Nephron progenitor cell (in vitro differentiated cells): Measurements from ENCODE around the gene NRXN2.
"Not testable (repeated sequence)": the region's sequence is repeated elsewhere in the genome, so short reads cannot be mapped to it uniquely, and the experiment has no call there.

Experiments
- DNase-seq: peaks from one replicate; pipeline ENCODE4 v3.0.0; 2021
- H3K27ac Mint-ChIP-seq: 2 replicates; pipeline ENCODE4 v1.8.0; 2021; ENCODE audit warnings: mild to moderate bottlenecking, moderate library complexity, mixed read lengths
- H3K27me3 Mint-ChIP-seq: 2 replicates; pipeline ENCODE4 v1.8.0; 2021; ENCODE audit warnings: mild to moderate bottlenecking, low read depth, mixed read lengths; ENCODE audit not compliant: poor library complexity
- H3K36me3 Mint-ChIP-seq: 2 replicates; pipeline ENCODE4 v1.8.0; 2021; ENCODE audit warnings: low read depth, mixed read lengths
- H3K4me1 Mint-ChIP-seq: 2 replicates; pipeline ENCODE4 v1.8.0; 2021; ENCODE audit warnings: mixed read lengths
- H3K4me3 Mint-ChIP-seq: 2 replicates; pipeline ENCODE4 v1.8.0; 2021; ENCODE audit warnings: mild to moderate bottlenecking, moderate library complexity, mixed read lengths
- H3K9me3 Mint-ChIP-seq: 2 replicates; pipeline ENCODE4 v1.8.0; 2021; ENCODE audit warnings: mild to moderate bottlenecking, moderate library complexity, mixed read lengths
- TF ChIP-seq, protein P1 (sequence below): fragments of 200-600 bp; sonication (generic); IDR thresholded peaks from 2 replicates; pipeline ENCODE4 v1.5.0; 2021; ENCODE audit warnings: antibody characterized with exemption

NRXN2 gene

DNA sequence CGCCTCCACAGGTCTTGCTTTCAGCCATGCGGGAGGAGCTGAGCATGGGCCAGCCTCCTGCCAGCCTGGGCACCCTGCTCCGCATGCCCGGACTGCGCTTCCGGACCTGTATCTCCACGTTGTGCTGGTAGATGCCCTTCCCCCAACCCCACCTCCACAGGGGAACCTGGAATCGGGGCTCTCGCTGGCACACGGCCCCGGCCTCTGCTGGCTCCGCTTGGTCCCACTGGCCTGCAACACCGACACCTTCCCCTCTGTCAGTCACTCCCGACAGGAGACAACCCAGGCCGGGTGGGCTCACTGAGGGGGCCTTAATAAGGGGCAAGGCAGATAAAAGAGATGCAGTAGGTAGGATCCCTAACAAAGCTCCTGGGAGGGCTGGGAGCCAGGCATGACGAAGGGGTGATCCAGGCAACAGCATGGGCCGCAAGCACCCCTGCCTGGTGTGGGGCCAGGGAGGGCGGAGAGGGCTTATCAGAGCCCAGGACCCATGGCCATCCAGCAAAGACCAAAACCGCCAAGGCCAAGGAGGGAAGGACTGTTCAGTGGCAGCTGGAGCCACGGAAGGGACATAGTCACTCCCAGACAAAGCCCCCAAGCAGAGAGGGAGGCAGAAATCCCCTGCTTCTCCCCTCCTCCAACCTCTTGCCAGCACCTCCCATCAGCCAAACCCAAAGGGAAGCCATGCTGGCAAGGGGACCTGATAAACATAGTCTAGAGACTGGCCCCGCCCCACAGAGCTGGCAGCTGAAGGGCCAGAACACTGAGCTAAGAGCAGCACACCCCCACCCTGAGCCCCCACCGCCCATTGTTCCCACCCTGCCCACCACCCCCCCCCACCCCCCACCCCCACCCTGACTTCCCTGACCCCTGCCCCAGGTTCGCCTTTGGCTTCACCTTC is 124.0 kb downstream of the NRXN2 start:
- Mint-ChIP-seq H3K27ac (no peak overlapping the region), H3K27me3 (peaks cover 6% of the 10 kb centered on the region), H3K4me3 (no peak overlapping the region), H3K36me3 (no peaks in the 10 kb centered on the region), H3K9me3 (no peaks in the 10 kb centered on the region), H3K4me1 (peaks cover 5% of the 10 kb centered on the region)
- TF ChIP-seq, protein P1, sequence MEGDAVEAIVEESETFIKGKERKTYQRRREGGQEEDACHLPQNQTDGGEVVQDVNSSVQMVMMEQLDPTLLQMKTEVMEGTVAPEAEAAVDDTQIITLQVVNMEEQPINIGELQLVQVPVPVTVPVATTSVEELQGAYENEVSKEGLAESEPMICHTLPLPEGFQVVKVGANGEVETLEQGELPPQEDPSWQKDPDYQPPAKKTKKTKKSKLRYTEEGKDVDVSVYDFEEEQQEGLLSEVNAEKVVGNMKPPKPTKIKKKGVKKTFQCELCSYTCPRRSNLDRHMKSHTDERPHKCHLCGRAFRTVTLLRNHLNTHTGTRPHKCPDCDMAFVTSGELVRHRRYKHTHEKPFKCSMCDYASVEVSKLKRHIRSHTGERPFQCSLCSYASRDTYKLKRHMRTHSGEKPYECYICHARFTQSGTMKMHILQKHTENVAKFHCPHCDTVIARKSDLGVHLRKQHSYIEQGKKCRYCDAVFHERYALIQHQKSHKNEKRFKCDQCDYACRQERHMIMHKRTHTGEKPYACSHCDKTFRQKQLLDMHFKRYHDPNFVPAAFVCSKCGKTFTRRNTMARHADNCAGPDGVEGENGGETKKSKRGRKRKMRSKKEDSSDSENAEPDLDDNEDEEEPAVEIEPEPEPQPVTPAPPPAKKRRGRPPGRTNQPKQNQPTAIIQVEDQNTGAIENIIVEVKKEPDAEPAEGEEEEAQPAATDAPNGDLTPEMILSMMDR = no peak
- DNase-seq = no peak

DNA sequence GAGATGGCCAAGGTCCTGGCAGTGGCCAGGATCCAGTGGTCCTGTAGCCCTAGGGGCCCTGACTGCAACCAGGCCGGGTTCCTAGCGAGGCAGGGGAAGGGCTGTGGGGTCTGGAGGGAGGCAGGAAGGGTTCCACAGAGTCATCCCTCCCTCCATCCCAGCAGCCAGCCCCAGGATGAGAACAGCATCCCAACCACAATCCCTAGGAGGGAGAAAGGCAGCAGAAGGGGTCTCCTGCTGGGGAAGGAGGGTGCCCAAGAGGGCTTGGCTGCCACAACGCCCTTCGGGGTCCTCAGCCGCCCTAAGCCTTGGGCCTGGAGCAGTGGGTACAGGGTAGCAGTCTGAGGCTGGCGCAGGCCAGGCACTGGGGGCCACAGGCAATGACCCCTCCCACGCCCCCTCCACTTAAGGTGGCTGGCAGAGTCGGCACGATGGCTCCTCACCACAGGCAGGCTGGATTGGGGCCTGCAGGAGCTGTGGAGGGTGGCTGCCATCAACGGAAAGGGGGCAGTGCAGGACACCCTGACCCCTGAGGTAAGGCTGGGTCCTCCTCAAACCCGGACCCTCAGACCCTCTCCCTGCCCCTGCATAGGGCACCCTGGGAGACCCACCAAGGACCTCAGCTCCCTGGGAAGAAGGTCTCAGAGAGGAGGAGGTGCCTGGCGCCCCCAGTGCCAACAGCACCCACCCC is 124.7 kb downstream of the NRXN2 start:
- Mint-ChIP-seq H3K36me3 (no peaks in the 10 kb centered on the region), H3K4me1 (peaks cover 5% of the 10 kb centered on the region), H3K9me3 (no peaks in the 10 kb centered on the region), H3K4me3 (no peak overlapping the region), H3K27ac (no peak overlapping the region), H3K27me3 (peaks cover 6% of the 10 kb centered on the region)
- TF ChIP-seq, protein P1 = no peak
- DNase-seq = no peak

DNA sequence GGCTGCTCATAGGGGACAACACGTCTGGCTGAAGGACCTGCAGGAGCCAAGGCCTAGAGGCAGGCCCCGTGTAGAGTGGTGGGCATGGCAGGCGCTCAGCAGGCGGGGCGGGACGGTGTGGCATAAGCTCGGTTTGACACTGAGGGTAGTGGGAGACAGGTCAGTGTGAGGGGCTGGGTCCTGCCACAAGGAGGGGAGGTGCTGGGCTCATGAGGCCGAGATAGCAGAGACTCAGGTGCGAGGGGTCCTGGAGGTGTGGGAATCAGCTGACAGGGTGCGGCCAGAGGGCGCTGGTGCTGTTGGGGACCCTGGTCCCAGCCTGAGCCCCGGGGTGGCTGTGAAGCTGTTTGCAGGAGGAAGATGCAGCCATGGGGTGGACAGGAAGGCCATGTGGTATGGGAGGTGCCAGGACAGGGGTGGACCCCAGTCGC is 125.3 kb downstream of the NRXN2 start:
- Mint-ChIP-seq H3K27me3 (peaks cover 6% of the 10 kb centered on the region), H3K4me3 (no peak overlapping the region), H3K9me3 (no peaks in the 10 kb centered on the region), H3K4me1 (peaks cover 5% of the 10 kb centered on the region), H3K36me3 (no peaks in the 10 kb centered on the region), H3K27ac (no peak overlapping the region)
- TF ChIP-seq, protein P1 = no peak
- no peak for DNase-seq

DNA sequence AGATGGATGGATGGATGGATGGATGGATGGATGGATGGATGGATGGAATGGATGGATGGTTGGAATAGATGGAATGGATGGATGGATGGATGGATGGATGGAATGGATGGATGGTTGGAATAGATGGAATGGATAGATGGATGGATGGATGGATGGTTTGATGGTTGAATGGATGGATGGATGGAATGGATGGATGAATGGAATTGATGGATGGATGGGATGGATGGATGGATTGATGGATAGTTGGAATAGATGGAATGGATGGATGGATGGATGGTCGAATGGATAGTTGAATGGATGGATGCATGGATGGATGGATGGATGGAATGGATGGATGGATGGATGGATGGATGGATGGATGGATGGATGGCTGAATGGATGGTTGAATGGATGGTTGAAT is 127.1 kb downstream of the NRXN2 start:
- not testable (repeated sequence) for H3K4me1 Mint-ChIP-seq, H3K27me3 Mint-ChIP-seq, H3K4me3 Mint-ChIP-seq, H3K27ac Mint-ChIP-seq, H3K36me3 Mint-ChIP-seq, H3K9me3 Mint-ChIP-seq, DNase-seq

DNA sequence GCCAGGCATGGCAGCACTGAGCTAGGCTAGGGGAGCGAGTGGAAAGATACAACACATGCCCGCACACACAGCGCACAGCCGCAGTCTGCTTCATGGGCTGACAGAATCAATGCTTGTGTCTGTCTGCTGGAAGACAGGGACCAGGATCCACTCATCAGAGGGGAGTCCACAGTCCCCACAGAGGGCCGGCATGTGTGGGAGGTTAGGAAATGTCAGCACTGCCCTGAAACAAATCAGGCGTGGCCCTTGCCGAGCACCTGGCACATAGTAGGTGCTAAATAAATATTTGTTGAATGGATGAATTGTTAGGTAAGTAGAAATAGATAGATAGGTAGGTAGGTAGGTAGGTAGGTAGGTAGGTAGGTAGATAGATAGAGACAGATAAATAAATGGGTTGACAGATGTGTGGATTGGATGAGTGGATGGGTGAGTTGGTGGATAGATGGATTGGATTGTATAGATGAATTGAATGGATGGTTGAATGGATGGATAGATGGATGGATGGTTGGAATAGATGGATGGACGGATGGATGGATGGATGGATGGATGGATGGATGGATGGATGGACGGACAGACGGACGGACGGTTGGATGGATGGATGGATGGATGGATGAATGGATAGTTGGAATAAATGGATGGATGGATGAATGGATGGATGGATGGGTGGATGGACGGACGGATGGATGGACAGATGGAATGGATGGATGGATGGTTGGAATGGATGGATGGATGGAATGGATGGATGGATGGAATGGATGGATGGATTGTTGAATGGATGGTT is 128.6 kb downstream of the NRXN2 start:
- no peak overlapping the region for H3K4me3 Mint-ChIP-seq
- no peaks in the 10 kb centered on the region for H3K4me1 Mint-ChIP-seq
- H3K9me3 Mint-ChIP-seq = no peaks in the 10 kb centered on the region
- H3K27me3 Mint-ChIP-seq = peaks cover 8% of the 10 kb centered on the region
- no peak for DNase-seq
- no peak overlapping the region for H3K27ac Mint-ChIP-seq
- H3K36me3 Mint-ChIP-seq = no peaks in the 10 kb centered on the region
- TF ChIP-seq, protein P1 = no peak
